C4-2B (cell line): ENCODE results near the gene PSMD8.

ENCODE experiments used
- CTCF ChIP-seq: fragments of 450-650 bp; conservative IDR thresholded peaks from 2 replicates; pipeline ENCODE4 v1.5.1; 2017; ENCODE audit warnings: mild to moderate bottlenecking
- ZFX ChIP-seq: fragments of 450-650 bp; IDR thresholded peaks from 2 replicates; pipeline ENCODE4 v1.6.1; 2017

GRCh38 chr19:38385804-38386257 is 11.5 kb downstream of the PSMD8 start:
- no peak for TF ChIP-seq CTCF
- TF ChIP-seq ZFX: no peak
